Body of pancreas (tissue), 4 donors: ENCODE data around the gene BOLA3.

Experiments used
- POLR2A ChIP-seq, 3 donors: fragments of 450-650 bp; IDR thresholded peaks; one replicate each; pipeline ENCODE4 v1.6.1; 2016; ENCODE audit warnings: antibody characterized with exemption in 3 of 3, mild to moderate bottlenecking in 2 of 3
- TF ChIP-seq, protein P1 (sequence below), 7 experiments: fragments of 450-650 bp in 4 of 7; fragments of 200-600 bp in 3 of 7; sonication (generic) in 3 of 7; IDR thresholded peaks; one replicate each; pipeline ENCODE4 v1.5.1; 2016 to 2019; ENCODE audit warnings: antibody characterized with exemption in 7 of 7

DNA sequence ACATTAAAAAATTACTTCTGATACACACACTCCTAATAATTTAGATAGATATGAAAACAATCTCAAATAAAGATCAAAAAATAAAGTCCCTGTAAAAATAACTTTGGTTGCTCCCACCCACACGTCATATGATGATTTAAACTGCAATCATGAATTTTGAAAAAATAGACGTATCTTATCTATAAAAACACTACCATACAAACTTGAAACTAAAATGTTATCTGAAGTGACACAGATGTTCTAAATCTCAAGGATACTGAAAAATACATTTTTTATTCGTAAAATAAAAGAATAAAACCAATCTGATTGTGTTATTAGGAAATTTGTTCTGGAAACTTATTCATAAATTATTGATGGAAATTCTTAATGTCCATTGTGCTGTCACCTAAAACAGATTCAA lies 8.1 kb upstream of the BOLA3 start:
- TF ChIP-seq POLR2A (IDR thresholded peaks at IDR 0.05), result no peak
- TF ChIP-seq, protein P1, sequence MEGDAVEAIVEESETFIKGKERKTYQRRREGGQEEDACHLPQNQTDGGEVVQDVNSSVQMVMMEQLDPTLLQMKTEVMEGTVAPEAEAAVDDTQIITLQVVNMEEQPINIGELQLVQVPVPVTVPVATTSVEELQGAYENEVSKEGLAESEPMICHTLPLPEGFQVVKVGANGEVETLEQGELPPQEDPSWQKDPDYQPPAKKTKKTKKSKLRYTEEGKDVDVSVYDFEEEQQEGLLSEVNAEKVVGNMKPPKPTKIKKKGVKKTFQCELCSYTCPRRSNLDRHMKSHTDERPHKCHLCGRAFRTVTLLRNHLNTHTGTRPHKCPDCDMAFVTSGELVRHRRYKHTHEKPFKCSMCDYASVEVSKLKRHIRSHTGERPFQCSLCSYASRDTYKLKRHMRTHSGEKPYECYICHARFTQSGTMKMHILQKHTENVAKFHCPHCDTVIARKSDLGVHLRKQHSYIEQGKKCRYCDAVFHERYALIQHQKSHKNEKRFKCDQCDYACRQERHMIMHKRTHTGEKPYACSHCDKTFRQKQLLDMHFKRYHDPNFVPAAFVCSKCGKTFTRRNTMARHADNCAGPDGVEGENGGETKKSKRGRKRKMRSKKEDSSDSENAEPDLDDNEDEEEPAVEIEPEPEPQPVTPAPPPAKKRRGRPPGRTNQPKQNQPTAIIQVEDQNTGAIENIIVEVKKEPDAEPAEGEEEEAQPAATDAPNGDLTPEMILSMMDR (IDR thresholded peaks at IDR 0.05), result no peak
